ENCODE results near the gene PTPRU. TPM values are rescaled to one million over a fixed set of nuclear protein-coding genes. Genes with fewer than 3 reads are reported as not detected.

The PTPRU gene
- total RNA-seq, 1 donor from 2014 or later: 27.1 TPM

DNA sequence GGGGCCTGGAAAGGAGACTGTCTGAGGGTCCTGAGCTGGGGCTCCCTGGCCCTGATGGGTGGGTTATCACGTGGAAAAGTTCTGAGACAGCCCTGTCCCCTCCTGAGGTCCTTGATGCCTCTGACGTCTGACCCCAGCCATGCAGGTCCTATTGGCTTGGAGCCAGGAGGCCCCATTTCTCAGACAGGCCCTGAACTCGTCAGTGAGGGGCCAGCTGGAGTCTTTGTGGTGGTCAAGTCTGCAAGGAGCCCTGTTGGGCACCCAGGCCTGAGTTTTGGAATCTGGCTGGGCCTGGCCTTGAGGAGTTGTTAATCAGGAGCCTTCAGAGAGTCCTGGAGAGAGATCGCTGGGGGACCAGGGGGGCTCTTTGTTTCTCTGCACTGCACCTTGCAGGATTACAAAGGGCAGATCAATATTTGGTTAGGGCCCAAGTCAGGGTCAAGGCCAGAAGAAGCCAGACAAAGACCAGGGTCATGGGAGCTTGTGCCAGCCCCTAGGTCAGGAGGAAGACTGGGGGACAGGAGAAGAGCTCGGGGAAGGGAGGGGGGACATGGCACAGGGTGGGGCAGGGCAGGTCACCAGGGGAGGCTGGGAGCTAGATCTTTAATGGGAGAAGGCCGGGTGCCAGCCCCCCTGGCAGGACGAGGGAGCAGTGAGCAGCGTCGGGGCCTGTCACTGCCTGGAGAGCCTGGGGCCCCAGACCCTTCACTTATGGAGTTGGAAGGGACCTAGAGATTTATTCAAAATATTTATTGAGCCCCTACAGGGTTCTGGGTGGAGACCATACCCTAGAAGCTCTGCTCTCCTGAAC lies 83.2 kb downstream of the PTPRU start:
- H3K9me3 ChIP-seq (ENCODE audit: control insufficient read depth in 3 of 3, low read length in 3 of 3): no peaks in the 10 kb centered on the region
- no peak overlapping the region for H3K9ac ChIP-seq (ENCODE audit: low read depth in 1 of 3, low read length in 3 of 3)
- no peaks in the 10 kb centered on the region for H3K27me3 ChIP-seq (ENCODE audit: control insufficient read depth in 3 of 3, insufficient read depth in 3 of 3, low read length in 3 of 3)
- H3K27ac ChIP-seq (ENCODE audit: low read depth, low read length): no peak overlapping the region
- H3K36me3 ChIP-seq (ENCODE audit: control insufficient read depth in 3 of 3, insufficient read depth in 3 of 3, low read length in 3 of 3): peaks cover 17 to 23% (median 20%) of the 10 kb centered on the region in 3 donors
- no peak overlapping the region for H3K4me3 ChIP-seq (ENCODE audit: low read length in 3 of 3)
- no peaks in the 10 kb centered on the region for H3K4me1 ChIP-seq (ENCODE audit: control insufficient read depth in 3 of 3, insufficient read depth in 3 of 3, low read length in 3 of 3)

DNA sequence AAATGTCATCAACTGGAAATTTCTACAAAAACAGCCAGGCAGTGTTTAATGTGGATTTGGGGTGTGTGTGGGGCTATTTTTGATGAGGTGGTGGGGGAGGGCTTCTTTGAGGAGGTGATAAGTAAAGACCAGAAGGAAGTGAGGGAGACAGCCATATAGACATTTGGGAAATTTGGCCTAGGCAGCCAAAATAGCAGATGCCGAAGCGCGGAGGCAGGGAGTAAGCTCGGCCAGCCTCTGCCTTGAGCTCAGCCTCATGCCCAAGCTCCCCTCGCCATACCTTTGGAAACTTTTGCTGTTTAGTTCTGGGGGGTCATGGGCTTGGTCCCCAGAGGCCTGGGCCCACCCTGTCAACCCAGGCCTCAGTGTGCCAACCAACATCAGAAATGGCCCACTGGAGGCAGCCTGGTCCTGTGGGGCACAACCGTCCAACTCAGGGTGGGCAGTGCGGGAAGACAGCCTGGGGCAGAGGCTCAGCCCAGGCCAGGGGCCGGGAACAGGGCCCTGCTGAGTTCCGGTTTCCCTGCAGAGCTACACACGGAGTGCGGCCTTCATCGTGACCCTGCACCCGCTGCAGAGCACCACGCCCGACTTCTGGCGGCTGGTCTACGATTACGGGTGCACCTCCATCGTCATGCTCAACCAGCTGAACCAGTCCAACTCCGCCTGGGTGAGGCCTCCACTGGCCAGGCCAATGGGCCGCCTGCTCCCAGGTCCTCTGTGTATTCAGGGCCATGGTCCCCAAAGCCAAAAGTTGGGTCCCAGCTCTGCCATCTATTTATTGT lies 84.0 kb downstream of the PTPRU start:
- Histone ChIP-seq H3K36me3 (ENCODE audit: control insufficient read depth in 3 of 3, insufficient read depth in 3 of 3, low read length in 3 of 3) (peaks cover 14 to 24% (median 20%) of the 10 kb centered on the region in 3 donors), H3K4me1 (ENCODE audit: control insufficient read depth in 3 of 3, insufficient read depth in 3 of 3, low read length in 3 of 3) (no peaks in the 10 kb centered on the region), H3K4me3 (ENCODE audit: low read length in 3 of 3) (no peak overlapping the region), H3K27me3 (ENCODE audit: control insufficient read depth in 3 of 3, insufficient read depth in 3 of 3, low read length in 3 of 3) (no peaks in the 10 kb centered on the region), H3K9me3 (ENCODE audit: control insufficient read depth in 3 of 3, low read length in 3 of 3) (no peaks in the 10 kb centered on the region), H3K9ac (ENCODE audit: low read depth in 1 of 3, low read length in 3 of 3) (no peak overlapping the region), H3K27ac (ENCODE audit: low read depth, low read length) (no peak overlapping the region)

DNA sequence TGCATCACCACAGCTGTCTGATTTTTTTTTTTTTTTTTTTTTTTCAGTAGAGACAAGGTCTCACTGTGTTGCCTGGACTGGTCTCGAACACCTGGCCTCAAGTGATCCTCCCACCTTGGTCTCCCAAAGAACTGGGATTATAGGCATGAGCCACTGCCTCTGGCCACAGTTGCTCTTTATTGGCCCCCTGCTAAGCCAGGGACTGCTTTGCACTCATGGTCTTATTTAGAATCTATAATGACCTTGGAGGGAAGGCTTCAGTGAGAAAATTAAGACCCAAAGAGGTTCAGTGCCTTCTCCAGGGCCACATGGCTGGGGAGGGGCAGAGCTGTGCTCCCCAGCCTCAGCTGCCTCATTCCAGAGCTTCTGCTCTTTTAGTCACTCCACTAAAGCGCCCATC lies 84.9 kb downstream of the PTPRU start:
- Histone ChIP-seq H3K9me3 (ENCODE audit: control insufficient read depth in 3 of 3, low read length in 3 of 3) (no peaks in the 10 kb centered on the region), H3K27ac (ENCODE audit: low read depth, low read length) (no peak overlapping the region), H3K4me1 (ENCODE audit: control insufficient read depth in 3 of 3, insufficient read depth in 3 of 3, low read length in 3 of 3) (no peaks in the 10 kb centered on the region), H3K4me3 (ENCODE audit: low read length in 3 of 3) (no peak overlapping the region), H3K9ac (ENCODE audit: low read depth in 1 of 3, low read length in 3 of 3) (no peak overlapping the region), H3K36me3 (ENCODE audit: control insufficient read depth in 3 of 3, insufficient read depth in 3 of 3, low read length in 3 of 3) (peaks cover 11 to 22% (median 13%) of the 10 kb centered on the region in 3 donors), H3K27me3 (ENCODE audit: control insufficient read depth in 3 of 3, insufficient read depth in 3 of 3, low read length in 3 of 3) (no peaks in the 10 kb centered on the region)

DNA sequence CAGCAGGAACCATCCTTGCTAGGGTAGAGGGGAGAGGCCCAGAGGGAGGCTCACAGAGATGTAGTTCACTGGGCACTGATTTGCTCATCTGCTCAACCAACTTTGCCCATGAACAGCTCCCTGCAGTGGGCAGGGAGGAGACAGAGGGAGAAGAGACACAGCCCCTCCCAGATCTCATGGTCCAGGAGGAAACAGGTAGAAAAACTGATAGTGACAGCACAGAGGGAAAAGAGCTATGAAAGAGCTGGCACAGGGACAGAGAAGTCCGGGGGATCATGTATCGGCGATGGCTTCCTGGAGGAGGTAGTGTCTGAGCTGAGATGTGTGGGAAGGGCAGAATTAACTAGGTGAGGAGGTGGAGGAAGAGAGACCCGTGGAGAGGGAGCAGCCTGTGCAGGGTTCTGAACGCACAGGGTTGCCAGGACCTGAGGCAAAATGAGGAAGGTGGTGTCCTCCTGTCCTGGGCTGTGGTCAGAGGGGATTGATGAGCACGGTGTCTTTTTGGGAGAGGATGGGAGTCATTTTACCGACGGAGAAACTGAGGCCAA lies 85.9 kb downstream of the PTPRU start:
- no peak overlapping the region for H3K9ac ChIP-seq (ENCODE audit: low read depth in 1 of 3, low read length in 3 of 3)
- peaks cover 5 to 19% (median 9%) of the 10 kb centered on the region in 3 donors for H3K36me3 ChIP-seq (ENCODE audit: control insufficient read depth in 3 of 3, insufficient read depth in 3 of 3, low read length in 3 of 3)
- no peaks in the 10 kb centered on the region for H3K9me3 ChIP-seq (ENCODE audit: control insufficient read depth in 3 of 3, low read length in 3 of 3)
- no peaks in the 10 kb centered on the region for H3K4me1 ChIP-seq (ENCODE audit: control insufficient read depth in 3 of 3, insufficient read depth in 3 of 3, low read length in 3 of 3)
- no peak overlapping the region for H3K27ac ChIP-seq (ENCODE audit: low read depth, low read length)
- no peaks in the 10 kb centered on the region for H3K27me3 ChIP-seq (ENCODE audit: control insufficient read depth in 3 of 3, insufficient read depth in 3 of 3, low read length in 3 of 3)
- H3K4me3 ChIP-seq (ENCODE audit: low read length in 3 of 3): no peak overlapping the region

DNA sequence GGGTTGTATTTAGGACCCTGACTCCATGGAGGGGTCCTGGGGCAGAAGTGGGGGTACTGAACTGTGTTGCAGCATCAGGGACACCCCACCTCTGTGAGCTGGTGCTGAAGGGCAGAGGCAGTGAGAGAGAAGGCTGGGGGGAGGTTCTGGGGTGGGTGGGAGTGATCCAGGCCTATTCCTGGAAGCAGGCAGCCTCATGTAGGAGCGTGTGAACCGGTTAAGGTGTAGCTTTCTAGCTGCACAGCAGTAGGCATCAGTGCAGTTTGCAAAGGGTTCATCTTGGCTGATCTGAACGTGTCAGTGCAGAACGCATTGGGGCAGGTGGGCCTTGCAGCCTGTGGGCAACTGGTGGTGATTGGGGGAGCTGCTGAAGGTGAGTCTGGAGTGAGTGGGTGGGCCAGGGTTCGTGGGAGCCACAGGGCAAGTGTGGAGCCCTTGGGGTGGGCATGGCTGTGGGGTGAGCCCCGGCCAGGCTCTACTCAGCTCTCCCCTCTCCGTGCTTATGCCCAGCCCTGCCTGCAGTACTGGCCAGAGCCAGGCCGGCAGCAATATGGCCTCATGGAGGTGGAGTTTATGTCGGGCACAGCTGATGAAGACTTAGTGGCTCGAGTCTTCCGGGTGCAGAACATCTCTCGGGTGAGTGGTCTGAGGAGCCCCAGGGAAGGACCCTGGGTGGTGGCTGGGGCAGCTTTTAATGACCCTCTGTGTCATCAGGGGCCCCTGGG lies 86.7 kb downstream of the PTPRU start:
- Histone ChIP-seq H3K27me3 (ENCODE audit: control insufficient read depth in 3 of 3, insufficient read depth in 3 of 3, low read length in 3 of 3) (no peaks in the 10 kb centered on the region), H3K9me3 (ENCODE audit: control insufficient read depth in 3 of 3, low read length in 3 of 3) (no peaks in the 10 kb centered on the region), H3K9ac (ENCODE audit: low read depth in 1 of 3, low read length in 3 of 3) (no peak overlapping the region), H3K4me3 (ENCODE audit: low read length in 3 of 3) (no peak overlapping the region), H3K36me3 (ENCODE audit: control insufficient read depth in 3 of 3, insufficient read depth in 3 of 3, low read length in 3 of 3) (peaks cover 3 to 19% (median 9%) of the 10 kb centered on the region in 3 donors), H3K27ac (ENCODE audit: low read depth, low read length) (no peak overlapping the region), H3K4me1 (ENCODE audit: control insufficient read depth in 3 of 3, insufficient read depth in 3 of 3, low read length in 3 of 3) (no peaks in the 10 kb centered on the region)

DNA sequence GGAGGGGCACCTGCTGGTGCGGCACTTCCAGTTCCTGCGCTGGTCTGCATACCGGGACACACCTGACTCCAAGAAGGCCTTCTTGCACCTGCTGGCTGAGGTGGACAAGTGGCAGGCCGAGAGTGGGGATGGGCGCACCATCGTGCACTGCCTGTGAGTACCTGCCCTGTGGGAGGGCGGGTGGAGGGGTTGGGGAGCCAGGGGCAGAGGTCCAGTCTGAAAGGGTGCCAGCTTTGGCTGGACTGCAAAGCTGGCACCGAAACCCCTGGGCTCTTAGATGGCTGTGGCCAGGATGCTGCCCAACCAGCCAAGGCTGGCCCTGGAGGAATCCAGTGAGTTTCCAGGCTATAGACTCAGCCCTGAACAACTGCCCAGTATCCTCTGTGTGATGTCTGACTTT lies 87.3 kb downstream of the PTPRU start:
- H3K4me1 ChIP-seq (ENCODE audit: control insufficient read depth in 3 of 3, insufficient read depth in 3 of 3, low read length in 3 of 3): no peaks in the 10 kb centered on the region
- no peak overlapping the region for H3K9ac ChIP-seq (ENCODE audit: low read depth in 1 of 3, low read length in 3 of 3)
- H3K27ac ChIP-seq (ENCODE audit: low read depth, low read length): no peak overlapping the region
- no peaks in the 10 kb centered on the region for H3K27me3 ChIP-seq (ENCODE audit: control insufficient read depth in 3 of 3, insufficient read depth in 3 of 3, low read length in 3 of 3)
- peaks cover 3 to 15% (median 4%) of the 10 kb centered on the region in 3 donors for H3K36me3 ChIP-seq (ENCODE audit: control insufficient read depth in 3 of 3, insufficient read depth in 3 of 3, low read length in 3 of 3)
- H3K4me3 ChIP-seq (ENCODE audit: low read length in 3 of 3): no peak overlapping the region
- no peaks in the 10 kb centered on the region for H3K9me3 ChIP-seq (ENCODE audit: control insufficient read depth in 3 of 3, low read length in 3 of 3)

DNA sequence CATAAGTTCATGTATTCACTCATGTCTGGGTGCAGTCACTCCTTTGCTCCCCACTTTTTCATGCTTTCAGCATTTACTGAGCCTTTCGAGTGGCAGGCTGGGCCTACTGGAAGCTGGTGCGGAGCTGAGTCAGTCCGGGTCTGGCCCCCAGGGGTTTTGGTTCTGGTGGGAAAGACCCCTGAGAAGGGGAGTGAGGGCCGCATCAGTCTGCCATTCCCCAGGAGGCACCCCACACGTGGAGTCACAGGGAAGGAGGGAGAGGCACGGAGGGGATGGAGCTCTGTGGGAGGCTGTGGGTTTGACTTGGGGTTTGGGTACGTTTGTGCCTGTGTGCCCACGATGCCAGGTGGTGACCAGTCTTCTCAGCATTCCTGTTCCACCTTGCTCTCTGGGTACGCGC lies 87.9 kb downstream of the PTPRU start:
- Histone ChIP-seq H3K9me3 (ENCODE audit: control insufficient read depth in 3 of 3, low read length in 3 of 3) (no peaks in the 10 kb centered on the region), H3K9ac (ENCODE audit: low read depth in 1 of 3, low read length in 3 of 3) (no peak overlapping the region), H3K4me3 (ENCODE audit: low read length in 3 of 3) (no peak overlapping the region), H3K4me1 (ENCODE audit: control insufficient read depth in 3 of 3, insufficient read depth in 3 of 3, low read length in 3 of 3) (no peaks in the 10 kb centered on the region), H3K27me3 (ENCODE audit: control insufficient read depth in 3 of 3, insufficient read depth in 3 of 3, low read length in 3 of 3) (peaks cover 0 to under 1% (median 0%) of the 10 kb centered on the region in 3 donors), H3K27ac (ENCODE audit: low read depth, low read length) (no peak overlapping the region), H3K36me3 (ENCODE audit: control insufficient read depth in 3 of 3, insufficient read depth in 3 of 3, low read length in 3 of 3) (peaks cover 3 to 15% (median 3%) of the 10 kb centered on the region in 3 donors)

DNA sequence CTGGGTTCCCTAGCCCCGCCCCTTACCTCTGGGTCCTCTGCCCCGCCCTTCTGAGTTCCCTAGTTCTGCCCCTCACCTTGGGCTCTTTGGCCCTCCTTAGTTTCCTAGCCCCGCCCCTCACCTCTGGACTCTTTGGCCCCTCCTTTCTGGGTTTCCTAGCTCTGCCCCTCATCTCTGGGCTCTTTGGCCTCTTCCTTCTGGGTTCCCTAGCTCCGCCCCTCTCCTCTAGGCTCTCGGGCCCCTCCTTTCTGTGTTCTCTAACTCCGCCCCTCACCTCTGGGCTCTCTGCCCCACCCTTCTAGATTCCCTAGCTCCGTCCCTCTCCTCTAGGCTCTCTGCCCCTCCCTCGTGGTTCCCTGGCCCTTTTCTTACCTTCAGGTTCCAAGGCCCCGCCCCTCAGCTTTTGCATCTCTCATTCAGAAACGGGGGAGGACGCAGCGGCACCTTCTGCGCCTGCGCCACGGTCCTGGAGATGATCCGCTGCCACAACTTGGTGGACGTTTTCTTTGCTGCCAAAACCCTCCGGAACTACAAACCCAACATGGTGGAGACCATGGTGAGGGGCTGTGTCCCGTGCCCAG lies 88.5 kb downstream of the PTPRU start:
- no peaks in the 10 kb centered on the region for H3K9me3 ChIP-seq (ENCODE audit: control insufficient read depth in 3 of 3, low read length in 3 of 3)
- no peak overlapping the region for H3K4me3 ChIP-seq (ENCODE audit: low read length in 3 of 3)
- H3K4me1 ChIP-seq (ENCODE audit: control insufficient read depth in 3 of 3, insufficient read depth in 3 of 3, low read length in 3 of 3): no peaks in the 10 kb centered on the region
- H3K27me3 ChIP-seq (ENCODE audit: control insufficient read depth in 3 of 3, insufficient read depth in 3 of 3, low read length in 3 of 3): peaks cover 0 to 7% (median 0%) of the 10 kb centered on the region in 3 donors
- H3K36me3 ChIP-seq (ENCODE audit: control insufficient read depth in 3 of 3, insufficient read depth in 3 of 3, low read length in 3 of 3): peaks cover 3 to 15% (median 3%) of the 10 kb centered on the region in 3 donors
- H3K27ac ChIP-seq (ENCODE audit: low read depth, low read length): no peak overlapping the region
- no peak overlapping the region for H3K9ac ChIP-seq (ENCODE audit: low read depth in 1 of 3, low read length in 3 of 3)

DNA sequence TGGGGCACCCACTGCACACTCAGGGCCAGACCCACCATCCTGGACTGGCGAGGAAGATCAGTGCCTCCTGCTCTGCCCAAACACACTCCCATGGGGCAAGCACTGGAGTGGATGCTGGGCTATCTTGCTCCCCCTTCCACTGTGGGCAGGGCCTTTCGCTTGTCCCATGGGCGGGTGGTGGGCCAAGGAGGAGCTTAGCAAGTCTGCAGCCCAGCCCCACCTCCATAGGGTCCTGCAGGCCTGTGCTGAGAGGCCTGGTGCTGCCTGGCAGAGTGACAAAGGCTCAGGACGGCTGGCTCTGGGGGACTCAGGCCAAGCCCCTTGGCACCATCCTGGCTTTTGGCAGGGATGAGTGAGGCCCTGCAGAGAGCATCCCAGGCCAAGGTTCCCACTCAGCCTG lies 89.4 kb downstream of the PTPRU start:
- Histone ChIP-seq H3K9ac (ENCODE audit: low read depth in 1 of 3, low read length in 3 of 3) (no peak overlapping the region), H3K4me1 (ENCODE audit: control insufficient read depth in 3 of 3, insufficient read depth in 3 of 3, low read length in 3 of 3) (no peaks in the 10 kb centered on the region), H3K4me3 (ENCODE audit: low read length in 3 of 3) (no peak overlapping the region), H3K27me3 (ENCODE audit: control insufficient read depth in 3 of 3, insufficient read depth in 3 of 3, low read length in 3 of 3) (peaks cover 0 to 7% (median 0%) of the 10 kb centered on the region in 3 donors), H3K36me3 (ENCODE audit: control insufficient read depth in 3 of 3, insufficient read depth in 3 of 3, low read length in 3 of 3) (peaks cover 3 to 15% (median 3%) of the 10 kb centered on the region in 3 donors), H3K27ac (ENCODE audit: low read depth, low read length) (no peak overlapping the region), H3K9me3 (ENCODE audit: control insufficient read depth in 3 of 3, low read length in 3 of 3) (no peaks in the 10 kb centered on the region)
